HepG2 (cell line): ENCODE data around the gene NCBP2. TPM values are rescaled to one million over a fixed set of nuclear protein-coding genes. Genes with fewer than 3 reads are reported as not detected.

ENCODE experiments used
- ATAC-seq: fragments of 200-7000 bp; cut with Tn5 transposase; 3 replicates; pipeline ENCODE4 v1.9.1; 2020; ENCODE audit warnings: mild to moderate bottlenecking, moderate library complexity
- BruUV-seq: library from RNA; stranded (reverse); fragments of 400-500 nt; replicated peaks from 2 replicates; lab custom pipeline; 2021; lab: Mats Ljungman, UMichigan
- CTCF ChIA-PET: fragments of 300-600 bp; formaldehyde crosslinking; extraction: SDS; loops from one replicate; lab custom pipeline; 2021; ENCODE audit warnings: low total read pairs, inconsistent platforms, low intra/inter-chr PET ratio; lab: Yijun Ruan, JAX
- POLR2A ChIA-PET: fragments of 350-600 bp; sonication (Branson Sonifier 250); formaldehyde crosslinking; loops from one replicate; lab custom pipeline; 2020; ENCODE audit warnings: antibody characterized with exemption, inconsistent platforms; lab: Yijun Ruan, JAX
- DNase-seq: peaks from one replicate; pipeline ENCODE4 v3.0.0-alpha.2; 2015; ENCODE audit warnings: low spot score
- FAIRE-seq: peaks from 3 replicates; lab custom pipeline; 2011; peaks lifted over from hg19 to GRCh38; lab: Jason Lieb, UNC
- H2AFZ ChIP-seq: one replicate; pipeline ENCODE4 v1.6.1; 2011; ENCODE audit warnings: low read length, inconsistent platforms
- H3K27ac ChIP-seq: fragments of 300-600 bp; 3 replicates; pipeline ENCODE4 v1.8.0; 2011; ENCODE audit warnings: mixed run types, mild to moderate bottlenecking, mixed read lengths, low read length, inconsistent platforms; ENCODE audit not compliant: insufficient read depth; ENCODE audit errors: extremely low read length
- H3K27me3 ChIP-seq, 2 experiments: fragments of 200-600 bp in 1 of 2; 2 replicates in 1 of 2; 3 replicates in 1 of 2; pipeline versions ENCODE4 v1.6.0 to v1.8.0; 2011; ENCODE audit warnings: low read length in 2 of 2, mild to moderate bottlenecking in 2 of 2, moderate library complexity in 2 of 2, inconsistent platforms in 1 of 2; ENCODE audit not compliant: insufficient read depth in 2 of 2, control insufficient read depth in 1 of 2
- H3K36me3 ChIP-seq, 2 experiments: fragments of 200-600 bp in 1 of 2; replicated peaks in 1 of 2; 2 replicates in 1 of 2; 3 replicates in 1 of 2; pipeline versions ENCODE4 v1.5.1 to v1.8.0; 2011; ENCODE audit warnings: low read length in 2 of 2, inconsistent platforms in 1 of 2; ENCODE audit not compliant: insufficient read depth in 2 of 2, control insufficient read depth in 1 of 2
- H3K4me1 ChIP-seq: 2 replicates; pipeline ENCODE4 v1.5.1; 2012; ENCODE audit warnings: low read length, inconsistent platforms; ENCODE audit not compliant: insufficient read depth
- H3K4me2 ChIP-seq: 2 replicates; pipeline ENCODE4 v1.6.0; 2011; ENCODE audit warnings: low read depth, low read length, inconsistent platforms
- H3K4me3 ChIP-seq, 3 experiments: fragments of 200-600 bp in 1 of 3; sonication (generic), shearing (Covaris generic) in 1 of 3; replicated peaks in 1 of 3; 2 replicates each; pipeline ENCODE4 v1.5.1; 2011 to 2016; ENCODE audit warnings: low read length in 3 of 3, inconsistent platforms in 2 of 3, low read depth in 2 of 3, mild to moderate bottlenecking in 2 of 3, control low read depth in 1 of 3, mixed read lengths in 1 of 3; ENCODE audit not compliant: insufficient read depth in 1 of 3
- H3K79me2 ChIP-seq: one replicate; pipeline ENCODE4 v1.6.1; 2011; ENCODE audit warnings: low read length, inconsistent platforms; ENCODE audit not compliant: insufficient read depth
- H3K9ac ChIP-seq: 2 replicates; pipeline ENCODE4 v1.6.0; 2011; ENCODE audit warnings: mild to moderate bottlenecking, low read depth, low read length, inconsistent platforms; ENCODE audit not compliant: insufficient read depth
- H3K9me3 ChIP-seq: 2 replicates; pipeline ENCODE4 v1.5.1; 2012; ENCODE audit warnings: mild to moderate bottlenecking, low read length
- H4K20me1 ChIP-seq: 2 replicates; pipeline ENCODE4 v1.6.0; 2011; ENCODE audit warnings: inconsistent platforms, mild to moderate bottlenecking, low read length, moderate library complexity; ENCODE audit not compliant: insufficient read depth
- KAT7 ChIP-seq: IDR thresholded peaks from 2 replicates; pipeline ENCODE4 v1.6.1; 2018; ENCODE audit warnings: borderline replicate concordance, missing compliant biosample characterization
- SAFB2 ChIP-seq: sonication (generic); formaldehyde crosslinking; IDR thresholded peaks from 2 replicates; pipeline ENCODE4 v1.5.1; 2020; ENCODE audit warnings: missing genetic modification reagents, low read depth, mild to moderate bottlenecking, borderline replicate concordance
- SOX13 ChIP-seq, 3 experiments: fragments of 450-650 bp in 1 of 3; sonication (generic) in 1 of 3; formaldehyde crosslinking in 1 of 3; IDR thresholded peaks in 2 of 3; conservative IDR thresholded peaks in 1 of 3; 2 replicates each; pipeline versions ENCODE4 v1.5.0 to v1.6.1; 2016 to 2020; ENCODE audit warnings: antibody characterized with exemption in 1 of 3, mild to moderate bottlenecking in 1 of 3, missing compliant biosample characterization in 1 of 3, missing genetic modification reagents in 1 of 3, moderate library complexity in 1 of 3
- U2AF2 ChIP-seq: fragments of 200-400 bp; formaldehyde crosslinking; IDR thresholded peaks from 2 replicates; pipeline ENCODE4 v1.6.1; 2017; ENCODE audit warnings: low read depth, mild to moderate bottlenecking, low read length
- ZFP91 ChIP-seq: sonication (generic); formaldehyde crosslinking; IDR thresholded peaks from 2 replicates; pipeline ENCODE4 v1.9.0; 2022; ENCODE audit warnings: missing genetic modification reagents, mild to moderate bottlenecking, borderline replicate concordance
- ZNF589 ChIP-seq: sonication (generic); formaldehyde crosslinking; conservative IDR thresholded peaks from 2 replicates; pipeline ENCODE4 v1.8.0; 2022; ENCODE audit warnings: mild to moderate bottlenecking, moderate library complexity, missing genetic modification reagents
- WGBS: methylation state at CpG from one replicate; pipeline ENCODE4 v1.1.6; 2017; ENCODE audit warnings: low lambda C conversion rate; 5-methylcytosine and 5-hydroxymethylcytosine counted together
- in situ Hi-C: cut with HindIII; loops from 2 replicates; pipeline ENCODE4 v1.10.0; 2017; ENCODE audit warnings: low pct_unique_long_range_greater_than_20kb; ENCODE audit not compliant: extremely low pct_ligation_motif_present
- intact Hi-C: fragments of 100-400 bp; cut with micrococcal nuclease; formaldehyde crosslinking; loops from one replicate; pipeline ENCODE4 v1.10.0; 2022; ENCODE audit not compliant: unreplicated experiment
- polyA plus RNA-seq, 8 experiments: library from polyadenylated mRNA; depleted of rRNA in 3 of 8; stranded (reverse) in 7 of 8; unstranded in 1 of 8; fragments of >200 nt; fragmentation: Illumina TruSeq in 4 of 8; extraction: Trizol in 4 of 8; gene quantifications; 2 replicates each; pipeline versions ENCODE4 v1.2.1 to v1.2.3, GENCODE V29; 2011 to 2016; ENCODE audit warnings: low read depth in 4 of 8, missing spikeins in 1 of 8, mixed read lengths in 1 of 8; ENCODE audit not compliant: insufficient read depth in 1 of 8
- total RNA-seq, 5 experiments: library from RNA; depleted of rRNA; stranded (reverse); fragments of >200 nt; fragmentation: Illumina TruSeq; extraction: Trizol; gene quantifications; 2 replicates each; pipeline ENCODE4 v1.2.3, GENCODE V29; 2016; ENCODE audit warnings: low read depth in 1 of 5

NCBP2 gene
- total and polyA plus RNA-seq, 2 of the 13 experiments (the other 11 are each of a cell fraction or from before 2014, with no cell fraction given) = 58.7 to 95.5 TPM

GRCh38 chr3:196920733-196921132, 21.6 kb downstream of the NCBP2 start (continued):
- TF ChIP-seq ZNF589 (no peak), ZFP91 (CRISPR knock-in tag) (no peak), SAFB2 (CRISPR knock-in tag) (no peak)

GRCh38 chr3:196918968-196919367, 23.4 kb downstream of the NCBP2 start:
- BruUV-seq = no TSS peak
- Histone ChIP-seq H3K4me3 (no peak overlapping the region), H3K27me3 (no peaks in the 10 kb centered on the region), H3K79me2 (no peaks in the 10 kb centered on the region), H3K4me2 (no peak overlapping the region), H4K20me1 (no peaks in the 10 kb centered on the region), H3K27ac (no peak overlapping the region), H3K4me1 (peaks cover 20% of the 10 kb centered on the region)
- DNase-seq = peak; percentile 18
- no peak for ATAC-seq
- CTCF ChIA-PET = no interaction called here
- WGBS = 85% methylated on average over 2 of the region's 2 CpGs
- TF ChIP-seq KAT7 (no peak), U2AF2 (no peak), SOX13 (IDR thresholded peaks at IDR 0.05) (no peak), SOX13 (CRISPR knock-in tag; conservative IDR thresholded peaks at IDR 0.05 in 1 of 2, IDR thresholded peaks at IDR 0.05 in 1 of 2) (peak in 1 of 2 experiments; percentile 68; a peak in 2 of 4 replicates)
- TF ChIP-seq, all 625 proteins: peak for 1
- no peak for FAIRE-seq
- in situ Hi-C loops (no loop called here), intact Hi-C loops (no loop called here)
- H3K9me3 ChIP-seq = no peaks in the 10 kb centered on the region
- POLR2A ChIA-PET = no interaction called here
- no peak overlapping the region for H3K9ac ChIP-seq
- H2AFZ ChIP-seq = no peak overlapping the region
- H3K36me3 ChIP-seq = peaks cover 6 to 26% of the 10 kb centered on the region in 2 experiments
